Upper lobe of right lung (tissue), 1 donor: ENCODE results near the gene CDYL. TPM values are rescaled to one million over a fixed set of nuclear protein-coding genes. Genes with fewer than 3 reads are reported as not detected.
"Not testable (repeated sequence)": the region's sequence is repeated elsewhere in the genome, so short reads cannot be mapped to it uniquely, and the experiment has no call there.

Source experiments
- ATAC-seq: fragments of 200-7000 bp; cut with Tn5 transposase; one replicate; pipeline ENCODE4 v1.9.1; 2020; ENCODE audit warnings: mild to moderate bottlenecking, moderate library complexity
- DNase-seq: peaks from one replicate; pipeline ENCODE4 v3.0.0-alpha.2; 2020
- H3K27ac ChIP-seq: fragments of 200-600 bp; one replicate; pipeline ENCODE4 v1.8.0; 2022
- H3K27me3 ChIP-seq: fragments of 200-600 bp; one replicate; pipeline ENCODE4 v1.8.0; 2022; ENCODE audit warnings: mild to moderate bottlenecking
- H3K36me3 ChIP-seq: fragments of 200-600 bp; one replicate; pipeline ENCODE4 v1.8.0; 2022
- H3K4me1 ChIP-seq: fragments of 200-600 bp; one replicate; pipeline ENCODE4 v1.8.0; 2022
- H3K4me3 ChIP-seq: fragments of 200-600 bp; one replicate; pipeline ENCODE4 v1.8.0; 2022; ENCODE audit warnings: mild to moderate bottlenecking
- H3K9me3 ChIP-seq: fragments of 200-600 bp; one replicate; pipeline ENCODE4 v1.8.0; 2022
- intact Hi-C: fragments of 100-400 bp; cut with DNase I; formaldehyde crosslinking; loops from one replicate; pipeline ENCODE4 v1.11.0; 2022
- total RNA-seq: library from RNA; stranded (reverse); fragmentation: NEBNext Ultra II Directional; extraction: Animal tissue kit (Norgen Biotek cat#: 25700); gene quantifications from one replicate; pipeline ENCODE4 v1.2.1, GENCODE V29; 2021
- TF ChIP-seq, protein P1 (sequence below): fragments of 200-600 bp; IDR thresholded peaks from one replicate; pipeline ENCODE4 v1.8.0; 2022; ENCODE audit warnings: antibody characterized with exemption
- donor health status: DM: no; HTN: yes; CAD: no; lungs with severe emphysema.

CDYL gene
- total RNA-seq, 1 donor from 2014 or later, result 40.8 TPM

DNA sequence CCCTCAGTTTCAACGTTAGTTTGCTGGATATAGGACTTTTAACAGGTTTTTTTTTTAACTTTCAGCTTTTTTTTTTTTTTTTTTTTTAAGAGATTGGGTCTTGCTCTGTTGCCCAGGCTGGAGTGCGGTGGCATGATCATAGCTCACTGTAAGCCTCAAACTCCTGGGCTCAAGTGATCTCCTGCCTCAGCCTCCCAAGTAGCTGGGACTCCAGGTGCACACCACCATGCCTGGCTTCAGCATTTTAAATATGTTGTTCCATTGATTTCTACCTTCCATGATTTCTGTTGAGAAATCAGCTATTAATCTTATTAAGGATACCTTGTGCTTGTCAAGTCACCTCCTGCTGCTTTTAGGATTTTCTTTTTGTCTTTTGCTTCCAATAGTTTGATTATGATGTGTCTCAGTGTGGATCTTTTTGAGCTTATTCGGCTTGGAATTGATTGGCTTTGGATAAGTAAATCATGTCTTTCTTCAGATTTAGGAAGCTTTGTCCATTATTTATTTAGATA is 52.0 kb downstream of the CDYL start:
- intact Hi-C loops, result no loop called here
- Histone ChIP-seq H3K9me3 (peaks cover 33% of the 10 kb centered on the region), H3K4me3 (no peak overlapping the region), H3K4me1 (no peaks in the 10 kb centered on the region), H3K36me3 (no peaks in the 10 kb centered on the region), H3K27ac (no peak overlapping the region), H3K27me3 (no peaks in the 10 kb centered on the region)
- DNase-seq (no peak), ATAC-seq (no peak)
- TF ChIP-seq, protein P1, sequence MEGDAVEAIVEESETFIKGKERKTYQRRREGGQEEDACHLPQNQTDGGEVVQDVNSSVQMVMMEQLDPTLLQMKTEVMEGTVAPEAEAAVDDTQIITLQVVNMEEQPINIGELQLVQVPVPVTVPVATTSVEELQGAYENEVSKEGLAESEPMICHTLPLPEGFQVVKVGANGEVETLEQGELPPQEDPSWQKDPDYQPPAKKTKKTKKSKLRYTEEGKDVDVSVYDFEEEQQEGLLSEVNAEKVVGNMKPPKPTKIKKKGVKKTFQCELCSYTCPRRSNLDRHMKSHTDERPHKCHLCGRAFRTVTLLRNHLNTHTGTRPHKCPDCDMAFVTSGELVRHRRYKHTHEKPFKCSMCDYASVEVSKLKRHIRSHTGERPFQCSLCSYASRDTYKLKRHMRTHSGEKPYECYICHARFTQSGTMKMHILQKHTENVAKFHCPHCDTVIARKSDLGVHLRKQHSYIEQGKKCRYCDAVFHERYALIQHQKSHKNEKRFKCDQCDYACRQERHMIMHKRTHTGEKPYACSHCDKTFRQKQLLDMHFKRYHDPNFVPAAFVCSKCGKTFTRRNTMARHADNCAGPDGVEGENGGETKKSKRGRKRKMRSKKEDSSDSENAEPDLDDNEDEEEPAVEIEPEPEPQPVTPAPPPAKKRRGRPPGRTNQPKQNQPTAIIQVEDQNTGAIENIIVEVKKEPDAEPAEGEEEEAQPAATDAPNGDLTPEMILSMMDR, result no peak

DNA sequence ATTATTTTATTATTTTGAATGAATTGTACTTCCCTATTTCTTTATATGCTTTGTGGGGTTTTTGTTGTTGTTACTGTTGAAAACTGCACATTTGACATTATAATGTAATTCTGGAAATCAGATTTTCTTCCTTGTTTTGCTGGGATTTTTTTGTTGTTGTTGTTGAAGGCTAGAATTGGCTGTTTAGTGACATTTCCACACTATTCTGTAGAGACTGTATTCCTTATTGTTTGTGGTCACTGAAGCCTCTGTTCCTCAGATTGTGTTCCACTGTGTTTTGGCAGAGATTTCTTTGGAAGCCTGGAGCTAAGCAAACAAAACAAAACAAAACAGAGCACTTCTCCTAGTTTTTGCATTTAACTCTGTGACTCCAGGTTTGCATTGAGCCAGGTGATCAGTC is 52.9 kb downstream of the CDYL start:
- ATAC-seq, result no peak
- no peak for DNase-seq
- Histone ChIP-seq H3K9me3 (peaks cover 33% of the 10 kb centered on the region), H3K4me3 (no peak overlapping the region), H3K27ac (no peak overlapping the region), H3K4me1 (no peaks in the 10 kb centered on the region), H3K36me3 (no peaks in the 10 kb centered on the region), H3K27me3 (no peaks in the 10 kb centered on the region)
- TF ChIP-seq, protein P1, result no peak
- intact Hi-C loops, result no loop called here

DNA sequence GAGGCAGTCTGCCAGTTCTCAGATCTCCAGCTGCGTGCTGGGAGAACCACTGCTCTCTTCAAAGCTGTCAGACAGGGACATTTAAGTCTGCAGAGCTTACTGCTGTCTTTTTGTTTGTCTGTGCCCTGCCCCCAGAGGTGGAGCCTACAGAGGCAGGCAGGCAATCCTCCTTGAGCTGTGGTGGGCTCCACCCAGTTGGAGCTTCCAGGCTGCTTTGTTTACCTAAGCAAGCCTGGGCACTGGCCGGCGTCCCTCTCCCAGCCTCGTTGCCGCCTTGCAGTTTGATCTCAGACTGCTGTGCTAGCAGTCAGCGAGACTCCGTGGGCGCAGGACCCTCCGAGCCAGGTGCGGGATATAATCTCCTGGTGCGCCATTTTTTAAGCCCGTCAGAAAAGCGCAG is 59.3 kb downstream of the CDYL start:
- ATAC-seq, H3K4me3 ChIP-seq, H3K4me1 ChIP-seq, H3K36me3 ChIP-seq, H3K27ac ChIP-seq, H3K9me3 ChIP-seq, DNase-seq, H3K27me3 ChIP-seq, intact Hi-C loops: not testable (repeated sequence)

DNA sequence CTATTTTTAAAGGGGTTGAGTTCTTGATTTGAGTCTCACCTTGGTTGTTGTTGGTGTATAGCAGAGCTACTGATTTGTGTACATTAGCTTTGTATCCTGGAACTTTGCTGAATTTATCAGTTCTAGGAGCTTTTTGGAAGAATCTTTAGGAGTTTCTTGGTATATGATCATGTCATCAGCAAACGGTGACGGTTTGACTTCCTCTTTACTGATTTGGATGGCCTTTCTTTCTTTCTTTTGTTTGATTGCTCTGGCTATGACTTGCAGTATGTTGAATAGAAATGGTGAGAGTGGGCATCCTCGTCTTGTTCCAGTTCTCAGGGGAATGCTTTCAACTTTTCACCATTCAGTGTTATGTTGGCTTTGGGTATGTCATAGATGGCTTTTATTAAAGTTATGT is 64.0 kb downstream of the CDYL start:
- Histone ChIP-seq H3K4me3 (no peak overlapping the region), H3K4me1 (no peaks in the 10 kb centered on the region), H3K9me3 (peaks cover 13% of the 10 kb centered on the region), H3K36me3 (no peaks in the 10 kb centered on the region), H3K27me3 (no peaks in the 10 kb centered on the region), H3K27ac (no peak overlapping the region)
- intact Hi-C loops, result no loop called here
- TF ChIP-seq, protein P1, result no peak
- DNase-seq (no peak), ATAC-seq (no peak)

DNA sequence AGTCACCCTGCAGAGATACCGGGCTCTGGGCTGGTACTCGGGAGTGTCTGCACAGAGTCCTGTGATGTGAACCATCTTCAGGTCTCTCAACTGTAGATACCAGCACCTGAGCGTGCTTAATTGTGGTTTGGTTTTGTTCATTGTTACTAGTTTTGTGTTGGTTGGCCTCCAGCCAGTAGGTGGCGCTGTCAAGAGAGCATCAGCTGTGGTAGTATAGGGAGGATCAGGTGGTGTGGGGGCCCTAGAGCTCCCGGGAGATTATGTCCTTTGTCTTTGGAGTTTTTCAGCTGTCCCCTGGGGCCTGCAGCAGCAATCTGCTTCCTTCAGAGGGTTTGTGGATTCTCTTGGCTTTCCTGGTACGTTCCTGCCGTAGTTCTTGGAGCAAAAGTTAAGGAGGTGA is 67.9 kb downstream of the CDYL start:
- no peak overlapping the region for H3K4me3 ChIP-seq
- DNase-seq (no peak), ATAC-seq (no peak)
- no peaks in the 10 kb centered on the region for H3K36me3 ChIP-seq
- H3K27me3 ChIP-seq, result no peaks in the 10 kb centered on the region
- TF ChIP-seq, protein P1, result no peak
- peaks cover 13% of the 10 kb centered on the region for H3K9me3 ChIP-seq
- intact Hi-C loops, result no loop called here
- peaks cover 9% of the 10 kb centered on the region for H3K4me1 ChIP-seq
- H3K27ac ChIP-seq, result no peak overlapping the region

DNA sequence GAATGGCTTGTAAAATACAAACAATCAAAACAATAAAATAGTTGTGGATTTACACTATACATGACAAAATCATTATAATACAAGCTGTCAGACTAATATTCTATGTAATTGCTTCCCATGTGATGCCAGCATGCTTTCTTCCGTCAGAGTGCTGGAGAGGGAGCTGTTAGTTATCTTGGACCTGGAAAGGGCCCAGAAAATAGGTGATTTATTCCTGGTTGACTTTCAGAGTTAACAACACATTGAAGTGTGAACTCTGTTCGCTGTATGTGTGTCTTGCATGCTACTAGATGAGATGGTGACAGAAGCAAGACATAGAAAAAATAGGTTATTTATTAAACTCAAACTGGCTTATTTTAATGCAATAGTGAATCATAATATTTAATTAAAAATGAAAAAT is 70.2 kb downstream of the CDYL start:
- Histone ChIP-seq H3K4me1 (peaks cover 11% of the 10 kb centered on the region), H3K27me3 (no peaks in the 10 kb centered on the region), H3K36me3 (no peaks in the 10 kb centered on the region), H3K9me3 (peaks cover 6% of the 10 kb centered on the region), H3K4me3 (no peak overlapping the region), H3K27ac (no peak overlapping the region)
- no peak for DNase-seq
- TF ChIP-seq, protein P1, result no peak
- intact Hi-C loops, result no loop called here
- ATAC-seq, result no peak
